Neural progenitor cell (in vitro differentiated cells): Measurements from ENCODE around the gene HS3ST3B1. TPM values are rescaled to one million over a fixed set of nuclear protein-coding genes. Genes with fewer than 3 reads are reported as not detected.

Experiments
- DNase-seq: peaks from one replicate; pipeline ENCODE4 v3.0.0-alpha.2; 2016; ENCODE audit warnings: low spot score
- H2AFZ ChIP-seq: fragments of 200-600 bp; sonication (generic); replicated peaks from 2 replicates; pipeline ENCODE4 v1.6.1; 2016; ENCODE audit warnings: antibody characterized with exemption
- H3F3A ChIP-seq: fragments of 200-600 bp; sonication (generic); 2 replicates; pipeline ENCODE4 v1.6.1; 2016; ENCODE audit warnings: antibody characterized with exemption, low read depth
- H3K27ac ChIP-seq: fragments of 200-600 bp; sonication (generic); 2 replicates; pipeline ENCODE4 v1.5.1; 2016; ENCODE audit warnings: mild to moderate bottlenecking
- H3K27me3 ChIP-seq: fragments of 200-600 bp; sonication (generic); 2 replicates; pipeline ENCODE4 v1.6.1; 2016; ENCODE audit warnings: mild to moderate bottlenecking, moderate library complexity
- H3K36me3 ChIP-seq: fragments of 200-600 bp; sonication (generic); 2 replicates; pipeline ENCODE4 v1.5.1; 2016
- H3K4me1 ChIP-seq: fragments of 200-600 bp; sonication (generic); 2 replicates; pipeline ENCODE4 v1.6.1; 2016; ENCODE audit warnings: mixed run types
- H3K4me2 ChIP-seq: fragments of 200-600 bp; sonication (generic); 2 replicates; pipeline ENCODE4 v1.6.1; 2016
- H3K4me3 ChIP-seq: fragments of 200-600 bp; sonication (generic); 2 replicates; pipeline ENCODE4 v1.5.1; 2016
- H3K79me2 ChIP-seq: fragments of 200-600 bp; sonication (generic); 2 replicates; pipeline ENCODE4 v1.6.1; 2016; ENCODE audit warnings: low read depth
- H3K9ac ChIP-seq: fragments of 200-600 bp; sonication (generic); 2 replicates; pipeline ENCODE4 v1.6.1; 2016
- H3K9me3 ChIP-seq: fragments of 200-600 bp; sonication (generic); 2 replicates; pipeline ENCODE4 v1.5.1; 2016; ENCODE audit warnings: low read depth
- H4K20me1 ChIP-seq: fragments of 200-600 bp; sonication (generic); 2 replicates; pipeline ENCODE4 v1.6.1; 2016; ENCODE audit warnings: low read depth
- H3K27ac Mint-ChIP-seq: 3 replicates; pipeline ENCODE4 v1.8.0; 2021; ENCODE audit warnings: mixed read lengths
- H3K27me3 Mint-ChIP-seq: 2 replicates; pipeline ENCODE4 v1.8.0; 2022; ENCODE audit warnings: low read depth, mild to moderate bottlenecking, inconsistent platforms, moderate library complexity, mixed read lengths; ENCODE audit not compliant: insufficient read depth
- H3K36me3 Mint-ChIP-seq: 3 replicates; pipeline ENCODE4 v1.8.0; 2021; ENCODE audit warnings: mixed read lengths
- H3K4me1 Mint-ChIP-seq: 3 replicates; pipeline ENCODE4 v1.8.0; 2021; ENCODE audit warnings: mixed read lengths
- H3K4me3 Mint-ChIP-seq: 3 replicates; pipeline ENCODE4 v1.8.0; 2021; ENCODE audit warnings: mild to moderate bottlenecking, moderate library complexity, mixed read lengths
- H3K9me3 Mint-ChIP-seq: 3 replicates; pipeline ENCODE4 v1.8.0; 2020; ENCODE audit warnings: mixed read lengths
- CTCF ChIP-seq: fragments of 200-600 bp; sonication (generic); IDR thresholded peaks from 2 replicates; pipeline ENCODE4 v1.5.1; 2017; ENCODE audit warnings: antibody characterized with exemption, mild to moderate bottlenecking
- EZH2 ChIP-seq: fragments of 200-600 bp; sonication (generic); IDR thresholded peaks from 2 replicates; pipeline ENCODE4 v1.6.1; 2017; ENCODE audit warnings: antibody characterized with exemption, mild to moderate bottlenecking, moderate library complexity
- EZH2phosphoT487 ChIP-seq: fragments of 200-600 bp; sonication (generic); IDR thresholded peaks from 2 replicates; pipeline ENCODE4 v1.6.1; 2017; ENCODE audit warnings: antibody characterized with exemption
- total RNA-seq: library from RNA; depleted of rRNA; stranded (reverse); fragments of >200 nt; gene quantifications from 2 replicates; pipeline ENCODE4 v1.2.3, GENCODE V29; 2015; ENCODE audit warnings: low replicate concordance

HS3ST3B1 gene
- total RNA-seq, 1 donor from 2014 or later = 21.5 TPM

GRCh38 chr17:14333506-14333905 lies 32.6 kb downstream of the HS3ST3B1 start:
- no peak for TF ChIP-seq EZH2
- peaks cover 53% of the 10 kb centered on the region for H3K4me1 Mint-ChIP-seq
- peaks cover 41% of the 10 kb centered on the region for H3F3A ChIP-seq
- peaks cover 13% of the 10 kb centered on the region for H3K27me3 Mint-ChIP-seq
- peaks cover 13% of the 10 kb centered on the region for H3K36me3 Mint-ChIP-seq
- no peak overlapping the region for H3K4me2 ChIP-seq
- H3K36me3 ChIP-seq = no peaks in the 10 kb centered on the region
- H4K20me1 ChIP-seq = peaks cover 6% of the 10 kb centered on the region
- DNase-seq = no peak
- no peaks in the 10 kb centered on the region for H3K27me3 ChIP-seq
- no peak overlapping the region for H2AFZ ChIP-seq
- no peaks in the 10 kb centered on the region for H3K9me3 ChIP-seq
- H3K27ac Mint-ChIP-seq = no peak overlapping the region
- H3K79me2 ChIP-seq = peaks cover 67% of the 10 kb centered on the region
- no peak overlapping the region for H3K27ac ChIP-seq
- no peak overlapping the region for H3K4me3 ChIP-seq
- H3K4me1 ChIP-seq = peaks cover 51% of the 10 kb centered on the region
- H3K9ac ChIP-seq = no peak overlapping the region
- H3K4me3 Mint-ChIP-seq = no peak overlapping the region
- peaks cover 3% of the 10 kb centered on the region for H3K9me3 Mint-ChIP-seq

- Mint-ChIP-seq H3K9me3 (peaks cover 3% of the 10 kb centered on the region), H3K36me3 (peaks cover 19% of the 10 kb centered on the region), H3K27me3 (peaks cover 13% of the 10 kb centered on the region), H3K4me3 (no peak overlapping the region), H3K4me1 (peaks cover 50% of the 10 kb centered on the region), H3K27ac (no peak overlapping the region)
- peaks cover 64% of the 10 kb centered on the region for H3K79me2 ChIP-seq
- H3K4me1 ChIP-seq = peaks cover 43% of the 10 kb centered on the region
- no peak overlapping the region for H3K4me2 ChIP-seq
- no peak for TF ChIP-seq CTCF
- TF ChIP-seq EZH2 = no peak
- TF ChIP-seq EZH2phosphoT487 = no peak
- H3F3A ChIP-seq = peaks cover 40% of the 10 kb centered on the region
- no peak overlapping the region for H3K27ac ChIP-seq
- H2AFZ ChIP-seq = no peak overlapping the region
- no peaks in the 10 kb centered on the region for H3K36me3 ChIP-seq
- no peaks in the 10 kb centered on the region for H4K20me1 ChIP-seq
- no peak overlapping the region for H3K4me3 ChIP-seq
- H3K9ac ChIP-seq = no peak overlapping the region
- no peaks in the 10 kb centered on the region for H3K9me3 ChIP-seq
- DNase-seq = no peak
- no peaks in the 10 kb centered on the region for H3K27me3 ChIP-seq
Observed at GRCh38 chr17:14334276-14334840, 33.5 kb downstream of the HS3ST3B1 start.

GRCh38 chr17:14334919-14335318 lies 34.0 kb downstream of the HS3ST3B1 start:
- Mint-ChIP-seq H3K4me3 (no peak overlapping the region), H3K9me3 (peaks cover 3% of the 10 kb centered on the region), H3K36me3 (peaks cover 19% of the 10 kb centered on the region), H3K4me1 (peaks cover 51% of the 10 kb centered on the region), H3K27ac (no peak overlapping the region), H3K27me3 (peaks cover 13% of the 10 kb centered on the region)
- TF ChIP-seq CTCF (no peak), EZH2phosphoT487 (no peak), EZH2 (no peak)
- Histone ChIP-seq H3K9ac (no peak overlapping the region), H3F3A (peaks cover 35% of the 10 kb centered on the region), H3K79me2 (peaks cover 58% of the 10 kb centered on the region), H3K27me3 (no peaks in the 10 kb centered on the region), H3K4me2 (no peak overlapping the region), H2AFZ (no peak overlapping the region), H3K4me1 (peaks cover 37% of the 10 kb centered on the region), H3K36me3 (no peaks in the 10 kb centered on the region), H3K9me3 (no peaks in the 10 kb centered on the region), H3K27ac (no peak overlapping the region), H3K4me3 (no peak overlapping the region), H4K20me1 (no peaks in the 10 kb centered on the region)
- no peak for DNase-seq

- Histone ChIP-seq H3K36me3 (no peaks in the 10 kb centered on the region), H3K79me2 (peaks cover 56% of the 10 kb centered on the region), H4K20me1 (peaks cover 11% of the 10 kb centered on the region), H3K27ac (no peak overlapping the region), H3F3A (peaks cover 33% of the 10 kb centered on the region), H3K9me3 (no peaks in the 10 kb centered on the region), H3K27me3 (no peaks in the 10 kb centered on the region), H3K4me2 (no peak overlapping the region), H2AFZ (no peak overlapping the region), H3K4me1 (peaks cover 35% of the 10 kb centered on the region), H3K4me3 (no peak overlapping the region), H3K9ac (no peak overlapping the region)
- H3K4me3 Mint-ChIP-seq = no peak overlapping the region
- TF ChIP-seq EZH2phosphoT487 = no peak
- H3K27me3 Mint-ChIP-seq = peaks cover 8% of the 10 kb centered on the region
- H3K27ac Mint-ChIP-seq = no peak overlapping the region
- H3K4me1 Mint-ChIP-seq = peaks cover 51% of the 10 kb centered on the region
- peaks cover 3% of the 10 kb centered on the region for H3K9me3 Mint-ChIP-seq
- peaks cover 19% of the 10 kb centered on the region for H3K36me3 Mint-ChIP-seq
- DNase-seq = no peak
Observed at GRCh38 chr17:14336418-14336817, 35.5 kb downstream of the HS3ST3B1 start.
